NCI-H2171 (cell line): ENCODE measurements around the gene TPSG1.

Experiments
- DNase-seq: peaks from one replicate; lab custom pipeline; 2025; lab: John Stamatoyannopoulos, UW

The TPSG1 gene

GRCh38 chr16:1176280-1176897, 48.7 kb downstream of the TPSG1 start:
- DNase-seq: no peak

- DNase-seq: no peak
Measured at GRCh38 chr16:1175566-1176279, 49.3 kb downstream of the TPSG1 start.

GRCh38 chr16:1174477-1175357, 50.4 kb downstream of the TPSG1 start:
- DNase-seq: no peak

GRCh38 chr16:1173788-1174451, 51.1 kb downstream of the TPSG1 start:
- no peak for DNase-seq

GRCh38 chr16:1172651-1173050, 52.4 kb downstream of the TPSG1 start:
- no peak for DNase-seq

- DNase-seq: no peak
Measured at GRCh38 chr16:1171854-1172428, 53.1 kb downstream of the TPSG1 start.
